Measurements from ENCODE around the gene MYO9A. TPM values are rescaled to one million over a fixed set of nuclear protein-coding genes. Genes with fewer than 3 reads are reported as not detected.

The MYO9A gene
- total and polyA plus RNA-seq, 10 of the 15 experiments (the other 5 are each of a cell fraction or from before 2014, with no cell fraction given) = 3.3 to 25.3 (median 12.2) TPM

- FAIRE-seq (no peak), DNase-seq (ENCODE audit: low read depth, low spot score) (no peak), ATAC-seq (no peak)
- ChIA-PET POLR2A (no interaction called here), SMC1A (ENCODE audit: uncharacterized antibody, unreplicated experiment) (no interaction called here), CTCF (interaction anchor here (1.1 to 1.3 kb wide), 2 partner anchors 382 to 420 kb away, joined by 3 to 6 read pairs; no protein-coding TSS in a partner anchor), RAD21 (ENCODE audit: unreplicated experiment) (no interaction called here)
- no peaks in the 10 kb centered on the region for H3K79me2 ChIP-seq (ENCODE audit: control insufficient read depth, insufficient read depth, low read length)
- TF ChIP-seq EGR1 (IDR thresholded peaks at IDR 0.05; ENCODE audit: borderline replicate concordance in 1 of 2, low read depth in 2 of 2, low read length in 2 of 2) = no peak
- no peak for TF ChIP-seq ELK1 (IDR thresholded peaks at IDR 0.05; ENCODE audit: low read depth, low read length)
- no peak for TF ChIP-seq MTA2 (IDR thresholded peaks at IDR 0.05; ENCODE audit: low read depth)
- TF ChIP-seq ZZZ3 (IDR thresholded peaks at IDR 0.05; ENCODE audit: control insufficient read depth, insufficient read length, low read depth) = no peak
- TF ChIP-seq CBX3 (IDR thresholded peaks at IDR 0.05; ENCODE audit: borderline replicate concordance, low read depth) = no peak
- TF ChIP-seq MEF2B (IDR thresholded peaks at IDR 0.05; ENCODE audit: partially characterized antibody, poor library complexity, severe bottlenecking) = no peak
- no TSS peak for BruUV-seq (replicated peaks)
- WGBS (ENCODE audit: insufficient coverage, insufficient replicate concordance, low lambda C conversion rate, missing lambda C conversion rate) = 52% methylated on average over 4 of the region's 4 CpGs
- intact Hi-C loops (cut with micrococcal nuclease; ENCODE audit: unreplicated experiment) = no loop called here
- no peak overlapping the region for H2AFZ ChIP-seq (ENCODE audit: control insufficient read depth, low read depth, low read length)
- in situ Hi-C loops (cut with MboI) = no loop called here
- no peak overlapping the region for H3K27ac ChIP-seq (ENCODE audit: control insufficient read depth, insufficient read depth)
- H3K4me3 ChIP-seq = no peak overlapping the region
- no peaks in the 10 kb centered on the region for H4K20me1 ChIP-seq (ENCODE audit: control insufficient read depth, insufficient read depth)
- no peak overlapping the region for H3K9ac ChIP-seq (ENCODE audit: control insufficient read depth, insufficient read depth, low read length)
- no peaks in the 10 kb centered on the region for H3K4me1 ChIP-seq (ENCODE audit: control insufficient read depth, insufficient read depth, low read length)
- H3K9me3 ChIP-seq (replicated peaks; ENCODE audit: control insufficient read depth, insufficient read depth, low read length) = no peaks in the 10 kb centered on the region
- peaks cover 0 to 2% of the 10 kb centered on the region in 2 experiments; a peak in 1 of 4 replicates for H3K27me3 ChIP-seq (replicated peaks in 1 of 2; ENCODE audit: control insufficient read depth in 2 of 2, insufficient read depth in 2 of 2, low read length in 1 of 2)
- H3K4me2 ChIP-seq (ENCODE audit: control insufficient read depth, insufficient read depth) = no peak overlapping the region
- H3K36me3 ChIP-seq (ENCODE audit: control insufficient read depth in 2 of 2, insufficient read depth in 2 of 2, low read length in 1 of 2) = no peaks in the 10 kb centered on the region
These were observed 45.8 kb upstream of the MYO9A start for GRCh38 chr15:72163719-72164118.

GRCh38 chr15:72162569-72162968, 44.6 kb upstream of the MYO9A start:
- no peak overlapping the region for H3K4me3 ChIP-seq
- no peak for TF ChIP-seq USF1 (IDR thresholded peaks at IDR 0.05; ENCODE audit: borderline replicate concordance, extremely low read length, insufficient read depth, low read depth, low read length)
- TF ChIP-seq TCF12 (IDR thresholded peaks at IDR 0.05; ENCODE audit: low read depth, low read length) = no peak
- TF ChIP-seq FOS (IDR thresholded peaks at IDR 0.05; ENCODE audit: borderline replicate concordance, extremely low read depth, insufficient read length) = no peak
- TF ChIP-seq REST (IDR thresholded peaks at IDR 0.05; ENCODE audit: low read depth, low read length) = no peak
- no peak for TF ChIP-seq NFIC (IDR thresholded peaks at IDR 0.05; ENCODE audit: low read depth, low read length)
- TF ChIP-seq NR2C2 (IDR thresholded peaks at IDR 0.05; ENCODE audit: borderline replicate concordance, control insufficient read depth, insufficient read length, low read depth) = no peak

More at GRCh38 chr15:72162569-72162968, 44.6 kb upstream of the MYO9A start:
- Histone ChIP-seq H3K9ac (ENCODE audit: control insufficient read depth, insufficient read depth, low read length) (no peak overlapping the region), H4K20me1 (ENCODE audit: control insufficient read depth, insufficient read depth) (no peaks in the 10 kb centered on the region), H3K36me3 (ENCODE audit: control insufficient read depth in 2 of 2, insufficient read depth in 2 of 2, low read length in 1 of 2) (no peaks in the 10 kb centered on the region), H3K9me3 (replicated peaks; ENCODE audit: control insufficient read depth, insufficient read depth, low read length) (no peaks in the 10 kb centered on the region), H3K27ac (ENCODE audit: control insufficient read depth, insufficient read depth) (no peak overlapping the region), H3K27me3 (replicated peaks in 1 of 2; ENCODE audit: control insufficient read depth in 2 of 2, insufficient read depth in 2 of 2, low read length in 1 of 2) (no peaks in the 10 kb centered on the region), H2AFZ (ENCODE audit: control insufficient read depth, low read depth, low read length) (no peak overlapping the region), H3K4me1 (ENCODE audit: control insufficient read depth, insufficient read depth, low read length) (no peaks in the 10 kb centered on the region), H3K79me2 (ENCODE audit: control insufficient read depth, insufficient read depth, low read length) (no peaks in the 10 kb centered on the region), H3K4me2 (ENCODE audit: control insufficient read depth, insufficient read depth) (no peak overlapping the region)
- CTCF ChIA-PET = interaction anchor here (0.8 to 1.3 kb wide), 4 partner anchors 9 to 419 kb away, joined by 3 to 6 read pairs (median 4); no protein-coding TSS in a partner anchor
- no TSS peak for BruUV-seq (replicated peaks)
- ATAC-seq = no peak
- RAD21 ChIA-PET (ENCODE audit: unreplicated experiment) = no interaction called here
- SMC1A ChIA-PET (ENCODE audit: uncharacterized antibody, unreplicated experiment) = interaction anchor here (0.7 kb wide), 2 partner anchors 358 to 424 kb away, joined by 3 read pairs; no protein-coding TSS in a partner anchor
- FAIRE-seq = no peak
- 71% methylated on average over 5 of the region's 5 CpGs for WGBS (ENCODE audit: insufficient coverage, insufficient replicate concordance, low lambda C conversion rate, missing lambda C conversion rate)
- POLR2A ChIA-PET = no interaction called here
- DNase-seq (ENCODE audit: low read depth, low spot score) = no peak
- in situ Hi-C loops (cut with MboI) (no loop called here), intact Hi-C loops (cut with micrococcal nuclease; ENCODE audit: unreplicated experiment) (no loop called here)

Data from GM12878 (cell line).